ENCODE results near the gene JAKMIP3.

The JAKMIP3 gene

GRCh38 chr10:132064771-132065437 lies 842 bp upstream of the JAKMIP3 start:
- Histone ChIP-seq H3K18ac (ENCODE audit: low read depth in 1 of 2, low read length in 2 of 2) (peak overlapping the region in 1 of 2 experiments; percentile 89), H3K27me3 (ENCODE audit: control insufficient read depth in 1 of 2, insufficient read depth in 1 of 2, low read length in 2 of 2) (peaks cover 0 to 6% of the 10 kb centered on the region in 2 experiments)
- DNase-seq = no peak

GRCh38 chr10:132066186-132066585 lies 440 bp downstream of the JAKMIP3 start:
- no peak overlapping the region for H4K8ac ChIP-seq (ENCODE audit: low read length)
- WGBS = 72% methylated on average over 15 of the region's 15 CpGs
- H2BK5ac ChIP-seq (ENCODE audit: low read depth, low read length, poor library complexity, severe bottlenecking) = no peak overlapping the region
- peaks cover 11% of the 10 kb centered on the region for H3K4me1 ChIP-seq (ENCODE audit: control insufficient read depth, insufficient read depth, low read depth, low read length)
- H2AFZ ChIP-seq (ENCODE audit: low read depth, low read length) = peak overlapping the region; percentile 46
- peak overlapping the region; percentile 79 for H3K9ac ChIP-seq (ENCODE audit: low read length)
- peak overlapping the region in 1 of 2 experiments; percentile 87 for H3K4me3 ChIP-seq (ENCODE audit: insufficient read depth in 1 of 2, low read depth in 1 of 2, low read length in 2 of 2)
- DNase-seq = no peak
- H2BK120ac ChIP-seq (ENCODE audit: low read depth, low read length) = no peak overlapping the region
- H3K4me2 ChIP-seq (ENCODE audit: low read length, poor library complexity, severe bottlenecking) = peak overlapping the region; percentile 62
- H2BK12ac ChIP-seq (ENCODE audit: low read length in 2 of 2) = no peak overlapping the region
- H3K4ac ChIP-seq (ENCODE audit: low read depth in 1 of 2, low read length in 2 of 2) = no peak overlapping the region
- no peaks in the 10 kb centered on the region for H3K79me1 ChIP-seq (replicated peaks; ENCODE audit: low read length, poor library complexity, severe bottlenecking)
- H3K27ac ChIP-seq (ENCODE audit: low read length, poor library complexity, severe bottlenecking) = peak overlapping the region; percentile 31
- H3K18ac ChIP-seq (ENCODE audit: low read depth in 1 of 2, low read length in 2 of 2) = peak overlapping the region in 1 of 2 experiments; percentile 73
- H3K9me3 ChIP-seq (ENCODE audit: control insufficient read depth, low read length) = no peaks in the 10 kb centered on the region
- no peak overlapping the region for H3K14ac ChIP-seq (ENCODE audit: low read length in 2 of 2)
- no peak overlapping the region for H2BK15ac ChIP-seq (ENCODE audit: low read depth, poor library complexity, severe bottlenecking)
- H3K23ac ChIP-seq (ENCODE audit: low read length in 2 of 2) = no peak overlapping the region
- no peak overlapping the region for H2AK5ac ChIP-seq (ENCODE audit: low read length, severe bottlenecking)
- H4K91ac ChIP-seq (ENCODE audit: low read length) = no peak overlapping the region
- H3K27me3 ChIP-seq (ENCODE audit: control insufficient read depth in 1 of 2, insufficient read depth in 1 of 2, low read length in 2 of 2) = peaks cover 0 to 2% of the 10 kb centered on the region in 2 experiments
- H3K36me3 ChIP-seq (ENCODE audit: control insufficient read depth in 1 of 2, insufficient read depth in 2 of 2, low read depth in 1 of 2, low read length in 2 of 2) = no peaks in the 10 kb centered on the region

More at GRCh38 chr10:132064771-132065437, 842 bp upstream of the JAKMIP3 start:
- H3K4me1 ChIP-seq (ENCODE audit: control insufficient read depth, insufficient read depth, low read depth, low read length) = peaks cover 11% of the 10 kb centered on the region
- no peak overlapping the region for H2AFZ ChIP-seq (ENCODE audit: low read depth, low read length)
- H3K27ac ChIP-seq (ENCODE audit: low read length, poor library complexity, severe bottlenecking) = no peak overlapping the region
- H3K4me2 ChIP-seq (ENCODE audit: low read length, poor library complexity, severe bottlenecking) = no peak overlapping the region
- peak overlapping the region; percentile 12 for H4K91ac ChIP-seq (ENCODE audit: low read length)
- no peaks in the 10 kb centered on the region for H3K36me3 ChIP-seq (ENCODE audit: control insufficient read depth in 1 of 2, insufficient read depth in 2 of 2, low read depth in 1 of 2, low read length in 2 of 2)
- H3K4ac ChIP-seq (ENCODE audit: low read depth in 1 of 2, low read length in 2 of 2) = no peak overlapping the region
- H3K23ac ChIP-seq (ENCODE audit: low read length in 2 of 2) = no peak overlapping the region
- 93% methylated on average over 24 of the region's 24 CpGs for WGBS
- no peaks in the 10 kb centered on the region for H3K79me1 ChIP-seq (replicated peaks; ENCODE audit: low read length, poor library complexity, severe bottlenecking)
- no peaks in the 10 kb centered on the region for H3K9me3 ChIP-seq (ENCODE audit: control insufficient read depth, low read length)
- H3K9ac ChIP-seq (ENCODE audit: low read length) = peak overlapping the region; percentile 79
- no peak overlapping the region for H4K8ac ChIP-seq (ENCODE audit: low read length)
- no peak overlapping the region for H2BK120ac ChIP-seq (ENCODE audit: low read depth, low read length)
- H2BK15ac ChIP-seq (ENCODE audit: low read depth, poor library complexity, severe bottlenecking) = no peak overlapping the region
- no peak overlapping the region for H3K14ac ChIP-seq (ENCODE audit: low read length in 2 of 2)
- H2BK12ac ChIP-seq (ENCODE audit: low read length in 2 of 2) = no peak overlapping the region
- H2BK5ac ChIP-seq (ENCODE audit: low read depth, low read length, poor library complexity, severe bottlenecking) = no peak overlapping the region
- peak overlapping the region; percentile 34 to 87 for H3K4me3 ChIP-seq (ENCODE audit: insufficient read depth in 1 of 2, low read depth in 1 of 2, low read length in 2 of 2)
- H2AK5ac ChIP-seq (ENCODE audit: low read length, severe bottlenecking) = no peak overlapping the region

- no peak overlapping the region for H4K91ac ChIP-seq (ENCODE audit: low read length)
- 89% methylated on average over 12 of the region's 13 CpGs for WGBS
Measured at GRCh38 chr10:132066812-132067211, 1.1 kb downstream of the JAKMIP3 start.

GRCh38 chr10:132068431-132069121 lies 2.8 kb downstream of the JAKMIP3 start:
- H2AK5ac ChIP-seq (ENCODE audit: low read length, severe bottlenecking) = no peak overlapping the region
- H3K9me3 ChIP-seq (ENCODE audit: control insufficient read depth, low read length) = no peaks in the 10 kb centered on the region
- no peak overlapping the region for H2AFZ ChIP-seq (ENCODE audit: low read depth, low read length)
- H3K9ac ChIP-seq (ENCODE audit: low read length) = no peak overlapping the region
- H3K4me1 ChIP-seq (ENCODE audit: control insufficient read depth, insufficient read depth, low read depth, low read length) = peaks cover 11% of the 10 kb centered on the region
- 94% methylated on average over 13 of the region's 13 CpGs for WGBS
- H3K18ac ChIP-seq (ENCODE audit: low read depth in 1 of 2, low read length in 2 of 2) = no peak overlapping the region
- no peak overlapping the region for H2BK12ac ChIP-seq (ENCODE audit: low read length in 2 of 2)
- H4K8ac ChIP-seq (ENCODE audit: low read length) = no peak overlapping the region
- no peak overlapping the region for H3K23ac ChIP-seq (ENCODE audit: low read length in 2 of 2)
- no peak for DNase-seq
- H4K91ac ChIP-seq (ENCODE audit: low read length) = no peak overlapping the region
- H2BK15ac ChIP-seq (ENCODE audit: low read depth, poor library complexity, severe bottlenecking) = no peak overlapping the region
- no peaks in the 10 kb centered on the region for H3K79me1 ChIP-seq (replicated peaks; ENCODE audit: low read length, poor library complexity, severe bottlenecking)
- H3K4ac ChIP-seq (ENCODE audit: low read depth in 1 of 2, low read length in 2 of 2) = no peak overlapping the region
- peaks cover 0 to 6% of the 10 kb centered on the region in 2 experiments for H3K27me3 ChIP-seq (ENCODE audit: control insufficient read depth in 1 of 2, insufficient read depth in 1 of 2, low read length in 2 of 2)
- no peak overlapping the region for H2BK120ac ChIP-seq (ENCODE audit: low read depth, low read length)
- H3K27ac ChIP-seq (ENCODE audit: low read length, poor library complexity, severe bottlenecking) = no peak overlapping the region
- H2BK5ac ChIP-seq (ENCODE audit: low read depth, low read length, poor library complexity, severe bottlenecking) = no peak overlapping the region
- H3K4me3 ChIP-seq (ENCODE audit: insufficient read depth in 1 of 2, low read depth in 1 of 2, low read length in 2 of 2) = no peak overlapping the region
- H3K4me2 ChIP-seq (ENCODE audit: low read length, poor library complexity, severe bottlenecking) = no peak overlapping the region
- no peak overlapping the region for H3K14ac ChIP-seq (ENCODE audit: low read length in 2 of 2)
- H3K36me3 ChIP-seq (ENCODE audit: control insufficient read depth in 1 of 2, insufficient read depth in 2 of 2, low read depth in 1 of 2, low read length in 2 of 2) = no peaks in the 10 kb centered on the region

More at GRCh38 chr10:132066812-132067211, 1.1 kb downstream of the JAKMIP3 start:
- Histone ChIP-seq H2BK12ac (ENCODE audit: low read length in 2 of 2) (no peak overlapping the region), H2BK5ac (ENCODE audit: low read depth, low read length, poor library complexity, severe bottlenecking) (no peak overlapping the region), H3K4me2 (ENCODE audit: low read length, poor library complexity, severe bottlenecking) (no peak overlapping the region), H3K27ac (ENCODE audit: low read length, poor library complexity, severe bottlenecking) (no peak overlapping the region), H3K23ac (ENCODE audit: low read length in 2 of 2) (no peak overlapping the region), H3K36me3 (ENCODE audit: control insufficient read depth in 1 of 2, insufficient read depth in 2 of 2, low read depth in 1 of 2, low read length in 2 of 2) (no peaks in the 10 kb centered on the region), H3K4me3 (ENCODE audit: insufficient read depth in 1 of 2, low read depth in 1 of 2, low read length in 2 of 2) (peak overlapping the region in 1 of 2 experiments; percentile 87), H3K9ac (ENCODE audit: low read length) (peak overlapping the region; percentile 79), H3K14ac (ENCODE audit: low read length in 2 of 2) (no peak overlapping the region), H3K9me3 (ENCODE audit: control insufficient read depth, low read length) (no peaks in the 10 kb centered on the region), H3K4ac (ENCODE audit: low read depth in 1 of 2, low read length in 2 of 2) (no peak overlapping the region), H2BK120ac (ENCODE audit: low read depth, low read length) (no peak overlapping the region), H4K8ac (ENCODE audit: low read length) (no peak overlapping the region), H2BK15ac (ENCODE audit: low read depth, poor library complexity, severe bottlenecking) (no peak overlapping the region), H3K18ac (ENCODE audit: low read depth in 1 of 2, low read length in 2 of 2) (no peak overlapping the region), H3K27me3 (ENCODE audit: control insufficient read depth in 1 of 2, insufficient read depth in 1 of 2, low read length in 2 of 2) (peaks cover 0 to 6% of the 10 kb centered on the region in 2 experiments), H2AFZ (ENCODE audit: low read depth, low read length) (no peak overlapping the region), H3K79me1 (replicated peaks; ENCODE audit: low read length, poor library complexity, severe bottlenecking) (no peaks in the 10 kb centered on the region), H3K4me1 (ENCODE audit: control insufficient read depth, insufficient read depth, low read depth, low read length) (peaks cover 11% of the 10 kb centered on the region), H2AK5ac (ENCODE audit: low read length, severe bottlenecking) (no peak overlapping the region)
- no peak for DNase-seq
